ENCODE data around the gene PMM2.
"Not testable (repeated sequence)": the region's sequence is repeated elsewhere in the genome, so short reads cannot be mapped to it uniquely, and the experiment has no call there.

PMM2 gene

GRCh38 chr16:8872071-8872470 lies 74.4 kb downstream of the PMM2 start:
- Histone ChIP-seq H3K27ac (ENCODE audit: low read depth, low read length) (no peak overlapping the region), H3K4me3 (ENCODE audit: low read length) (no peak overlapping the region), H3K36me3 (ENCODE audit: insufficient read depth, low read length) (no peaks in the 10 kb centered on the region), H3K9me3 (ENCODE audit: insufficient read depth, low read depth, low read length) (no peaks in the 10 kb centered on the region), H3K27me3 (ENCODE audit: insufficient read depth, low read length) (no peaks in the 10 kb centered on the region), H3K9ac (ENCODE audit: low read depth, low read length) (no peak overlapping the region), H3K4me1 (ENCODE audit: insufficient read depth, low read length) (peaks cover 5% of the 10 kb centered on the region; the same call in 1 of the 2 replicates)
- WGBS, result 91% methylated on average over 5 of the region's 5 CpGs

DNA sequence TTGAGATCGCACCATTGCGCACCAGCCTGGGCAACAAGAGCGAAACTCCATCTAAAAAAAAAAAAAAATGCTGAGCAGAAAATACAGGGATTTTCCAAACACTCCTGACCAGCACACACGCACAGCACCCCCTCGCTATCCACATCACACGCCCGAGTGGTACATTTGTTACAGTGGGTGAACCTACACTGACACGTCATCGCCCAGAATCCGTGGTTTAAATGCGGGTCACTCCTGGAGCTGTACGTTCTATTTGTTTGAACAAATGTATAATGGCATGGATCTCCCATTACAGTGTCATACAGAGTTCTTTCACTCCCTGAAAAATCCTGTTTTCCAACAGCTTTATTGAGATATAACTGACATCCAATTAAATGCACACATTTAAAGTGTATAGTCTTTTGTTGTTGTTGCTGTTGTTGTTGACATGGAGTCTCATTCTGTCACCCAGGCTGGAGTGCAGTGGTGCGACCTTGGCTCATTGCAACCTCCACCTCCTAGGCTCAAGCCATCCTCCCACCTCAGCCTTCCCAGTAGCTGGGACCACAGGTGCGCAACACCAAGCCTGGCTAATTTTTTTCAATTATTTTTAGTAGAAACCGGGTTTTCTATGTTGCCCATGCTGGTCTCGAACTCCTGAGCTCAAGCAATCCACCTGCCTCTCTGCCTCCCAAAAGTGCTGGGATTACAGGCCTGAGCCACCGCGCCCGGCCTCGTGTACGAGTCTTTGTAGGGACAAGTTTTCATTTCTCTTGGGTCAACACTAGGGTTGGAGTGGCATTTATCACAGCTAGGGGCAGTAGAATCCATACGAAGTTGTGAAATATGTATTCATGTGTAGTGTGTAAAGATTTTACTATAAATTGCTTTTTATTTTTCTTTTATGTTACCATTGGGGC lies 75.6 kb downstream of the PMM2 start:
- Histone ChIP-seq H3K9ac (ENCODE audit: low read depth, low read length) (no peak overlapping the region), H3K4me1 (ENCODE audit: insufficient read depth, low read length) (peaks cover 5% of the 10 kb centered on the region; the same call in 1 of the 2 replicates), H3K27ac (ENCODE audit: low read depth, low read length) (no peak overlapping the region), H3K27me3 (ENCODE audit: insufficient read depth, low read length) (no peaks in the 10 kb centered on the region), H3K9me3 (ENCODE audit: insufficient read depth, low read depth, low read length) (no peaks in the 10 kb centered on the region), H3K4me3 (ENCODE audit: low read length) (no peak overlapping the region), H3K36me3 (ENCODE audit: insufficient read depth, low read length) (no peaks in the 10 kb centered on the region)
- 89% methylated on average over 22 of the region's 22 CpGs for WGBS

DNA sequence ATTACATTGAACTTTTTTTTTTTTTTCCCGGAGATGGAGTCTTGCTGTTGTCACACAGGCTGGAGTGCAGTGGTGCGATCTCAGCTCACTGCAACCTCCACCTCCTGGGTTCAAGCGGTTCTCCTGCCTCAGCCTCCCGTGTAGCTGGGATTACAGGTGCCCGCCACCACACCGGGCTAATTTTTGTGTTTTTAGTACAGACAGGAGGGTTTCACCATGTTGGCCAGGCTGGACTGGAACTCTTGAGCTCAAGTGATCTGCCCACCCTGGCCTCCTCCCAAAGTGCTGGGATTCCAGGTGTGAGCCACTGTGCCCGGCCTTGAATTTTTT lies 76.2 kb downstream of the PMM2 start:
- 96% methylated on average over 7 of the region's 7 CpGs for WGBS
- peaks cover 11% of the 10 kb centered on the region for H3K4me1 ChIP-seq (ENCODE audit: insufficient read depth, low read length)
- H3K9me3 ChIP-seq (ENCODE audit: insufficient read depth, low read depth, low read length); H3K27ac ChIP-seq (ENCODE audit: low read depth, low read length); H3K4me3 ChIP-seq (ENCODE audit: low read length); H3K36me3 ChIP-seq (ENCODE audit: insufficient read depth, low read length); H3K27me3 ChIP-seq (ENCODE audit: insufficient read depth, low read length); H3K9ac ChIP-seq (ENCODE audit: low read depth, low read length): not testable (repeated sequence)

DNA sequence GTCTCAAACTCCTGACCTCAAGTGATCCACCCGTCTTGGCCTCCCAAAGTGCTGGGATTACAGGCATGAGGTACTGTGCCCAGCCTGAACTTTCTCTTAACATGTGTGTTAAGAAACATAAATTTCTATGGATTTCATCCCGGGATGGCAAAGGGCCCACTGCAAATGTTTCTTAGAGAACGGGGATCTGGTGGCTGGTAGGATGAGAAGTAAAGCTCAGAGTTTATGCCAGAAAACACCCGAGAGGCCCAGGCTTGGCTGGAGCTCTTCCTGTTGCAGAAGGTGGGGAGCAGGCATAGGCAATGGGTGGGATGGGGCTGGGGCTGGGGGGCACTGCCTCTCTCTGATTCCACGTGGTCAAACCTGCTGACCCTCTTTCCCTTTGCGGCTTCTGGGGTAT lies 76.7 kb downstream of the PMM2 start:
- 89% methylated on average over 6 of the region's 6 CpGs for WGBS
- Histone ChIP-seq H3K27ac (ENCODE audit: low read depth, low read length) (no peak overlapping the region), H3K27me3 (ENCODE audit: insufficient read depth, low read length) (no peaks in the 10 kb centered on the region), H3K36me3 (ENCODE audit: insufficient read depth, low read length) (no peaks in the 10 kb centered on the region), H3K9ac (ENCODE audit: low read depth, low read length) (no peak overlapping the region), H3K9me3 (ENCODE audit: insufficient read depth, low read depth, low read length) (no peaks in the 10 kb centered on the region), H3K4me3 (ENCODE audit: low read length) (no peak overlapping the region), H3K4me1 (ENCODE audit: insufficient read depth, low read length) (peaks cover 8% of the 10 kb centered on the region)

DNA sequence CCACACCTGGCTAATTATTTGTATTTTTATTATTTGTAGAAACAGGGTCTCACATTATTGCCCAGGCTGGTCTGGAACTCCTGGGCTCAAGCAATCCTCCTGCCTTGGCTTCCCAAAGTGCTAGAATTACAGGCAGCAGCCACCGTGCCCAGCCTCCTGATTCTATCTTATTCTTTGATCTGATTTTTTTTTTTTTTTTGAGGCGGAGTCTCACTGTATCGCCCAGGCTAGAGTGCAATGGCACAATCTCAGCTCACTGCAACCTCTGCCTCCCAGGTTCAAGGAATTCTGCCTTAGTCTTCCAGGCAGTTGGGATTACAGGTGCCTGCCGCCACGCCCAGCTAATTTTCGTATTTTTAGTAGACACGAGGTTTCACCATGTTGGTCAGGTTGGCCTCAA lies 77.7 kb downstream of the PMM2 start:
- not testable (repeated sequence) for H3K27me3 ChIP-seq (ENCODE audit: insufficient read depth, low read length); H3K36me3 ChIP-seq (ENCODE audit: insufficient read depth, low read length); H3K9ac ChIP-seq (ENCODE audit: low read depth, low read length); H3K4me3 ChIP-seq (ENCODE audit: low read length); H3K4me1 ChIP-seq (ENCODE audit: insufficient read depth, low read length); H3K9me3 ChIP-seq (ENCODE audit: insufficient read depth, low read depth, low read length); H3K27ac ChIP-seq (ENCODE audit: low read depth, low read length)
- 80% methylated on average over 7 of the region's 7 CpGs for WGBS

DNA sequence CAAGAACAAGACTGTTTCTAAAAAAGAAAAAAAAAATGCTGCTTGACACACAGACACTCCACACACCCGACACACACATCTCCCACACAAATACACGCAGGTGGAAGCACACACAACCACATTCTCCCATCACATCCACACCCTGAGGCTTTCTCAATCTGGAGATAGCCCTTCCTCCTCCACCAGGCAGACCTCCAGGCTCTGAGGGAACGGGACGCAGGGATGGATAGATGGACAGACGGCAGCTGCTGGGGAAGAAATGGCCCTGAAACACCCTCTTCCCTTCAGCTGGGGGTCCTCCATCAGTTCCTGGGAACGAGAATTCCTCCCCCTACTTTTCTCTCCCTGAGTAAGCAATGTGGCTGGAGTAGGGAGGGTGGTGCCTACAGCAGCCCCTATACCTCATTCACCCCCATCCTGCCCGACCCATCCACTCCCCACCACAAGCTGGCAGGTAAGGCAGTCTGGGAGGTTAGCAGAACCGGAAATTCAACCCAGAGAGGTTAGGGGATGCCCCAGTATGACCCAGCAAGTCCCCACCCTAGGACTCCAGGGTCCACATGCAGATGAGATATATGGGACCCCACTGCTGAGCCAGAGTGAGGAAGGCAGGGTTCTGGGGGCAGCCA lies 80.4 kb downstream of the PMM2 start:
- H3K9me3 ChIP-seq (ENCODE audit: insufficient read depth, low read depth, low read length), result no peaks in the 10 kb centered on the region
- 91% methylated on average over 7 of the region's 8 CpGs for WGBS

DNA sequence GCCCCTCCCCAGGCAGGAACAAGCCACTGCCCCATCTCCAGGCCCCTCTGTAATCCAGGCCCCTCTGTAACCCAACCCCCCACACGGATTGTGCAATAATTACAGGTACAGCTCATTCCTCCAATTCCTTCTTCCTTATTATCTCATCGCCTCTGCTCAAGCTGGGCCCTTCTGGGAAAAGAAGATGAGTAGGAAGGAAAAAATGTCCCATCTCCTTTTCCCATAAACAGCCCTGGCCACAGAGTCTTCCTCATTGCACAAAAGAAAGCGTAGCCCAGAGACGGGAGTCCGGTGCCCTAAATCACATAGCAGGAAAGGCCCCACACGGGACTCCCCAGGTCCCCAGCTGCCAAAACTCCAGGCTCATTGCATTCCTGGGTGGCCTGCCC lies 80.9 kb downstream of the PMM2 start:
- H3K27ac ChIP-seq (ENCODE audit: low read depth, low read length), result no peak overlapping the region
- no peak overlapping the region for H3K9ac ChIP-seq (ENCODE audit: low read depth, low read length)
- H3K4me1 ChIP-seq (ENCODE audit: insufficient read depth, low read length), result peaks cover 7% of the 10 kb centered on the region; the same call in 1 of the 2 replicates
- no peaks in the 10 kb centered on the region for H3K9me3 ChIP-seq (ENCODE audit: insufficient read depth, low read depth, low read length)
- no peak overlapping the region for H3K4me3 ChIP-seq (ENCODE audit: low read length)
- 70% methylated on average over 5 of the region's 6 CpGs for WGBS
- no peaks in the 10 kb centered on the region for H3K36me3 ChIP-seq (ENCODE audit: insufficient read depth, low read length)
- H3K27me3 ChIP-seq (ENCODE audit: insufficient read depth, low read length), result no peaks in the 10 kb centered on the region

More for the DNA sequence above, 80.4 kb downstream of the PMM2 start:
- H3K27me3 ChIP-seq (ENCODE audit: insufficient read depth, low read length), result no peaks in the 10 kb centered on the region
- no peak overlapping the region for H3K9ac ChIP-seq (ENCODE audit: low read depth, low read length)
- no peaks in the 10 kb centered on the region for H3K36me3 ChIP-seq (ENCODE audit: insufficient read depth, low read length)
- no peak overlapping the region for H3K4me3 ChIP-seq (ENCODE audit: low read length)
- no peak overlapping the region for H3K27ac ChIP-seq (ENCODE audit: low read depth, low read length)
- peaks cover 7% of the 10 kb centered on the region; the same call in 1 of the 2 replicates for H3K4me1 ChIP-seq (ENCODE audit: insufficient read depth, low read length)

GRCh38 chr16:8880839-8881510 lies 83.3 kb downstream of the PMM2 start:
- Histone ChIP-seq H3K9ac (ENCODE audit: low read depth, low read length) (no peak overlapping the region), H3K4me1 (ENCODE audit: insufficient read depth, low read length) (peaks cover 11% of the 10 kb centered on the region; the same call in 1 of the 2 replicates), H3K36me3 (ENCODE audit: insufficient read depth, low read length) (no peaks in the 10 kb centered on the region), H3K27ac (ENCODE audit: low read depth, low read length) (no peak overlapping the region), H3K27me3 (ENCODE audit: insufficient read depth, low read length) (no peaks in the 10 kb centered on the region), H3K9me3 (ENCODE audit: insufficient read depth, low read depth, low read length) (no peaks in the 10 kb centered on the region), H3K4me3 (ENCODE audit: low read length) (no peak overlapping the region)
- 94% methylated on average over 8 of the region's 8 CpGs for WGBS

- no peak within 1 kb of the TSS for H3K9ac ChIP-seq (ENCODE audit: low read depth, low read length)
- no peaks in the 10 kb centered on the region for H3K27me3 ChIP-seq (ENCODE audit: insufficient read depth, low read length)
- H3K36me3 ChIP-seq (ENCODE audit: insufficient read depth, low read length), result peaks cover under 1% of the 10 kb centered on the region; the same call in 1 of the 2 replicates
- H3K27ac ChIP-seq (ENCODE audit: low read depth, low read length), result no peak within 1 kb of the TSS
- H3K4me1 ChIP-seq (ENCODE audit: insufficient read depth, low read length), result peaks cover 18% of the 10 kb centered on the region; the same call in 1 of the 2 replicates
- no peaks in the 10 kb centered on the region for H3K9me3 ChIP-seq (ENCODE audit: insufficient read depth, low read depth, low read length)
- H3K4me3 ChIP-seq (ENCODE audit: low read length), result no peak within 1 kb of the TSS
- 90% methylated on average over 10 of the region's 10 CpGs for WGBS
Observed at GRCh38 chr16:8882041-8882617, 84.5 kb downstream of the PMM2 start, which contains the start of gene LITAFD. Gene LITAFD, plus strand, starts transcription at chr16:8882351. Its CDS starts 2,005 bp downstream, at chr16:8884356.

DNA sequence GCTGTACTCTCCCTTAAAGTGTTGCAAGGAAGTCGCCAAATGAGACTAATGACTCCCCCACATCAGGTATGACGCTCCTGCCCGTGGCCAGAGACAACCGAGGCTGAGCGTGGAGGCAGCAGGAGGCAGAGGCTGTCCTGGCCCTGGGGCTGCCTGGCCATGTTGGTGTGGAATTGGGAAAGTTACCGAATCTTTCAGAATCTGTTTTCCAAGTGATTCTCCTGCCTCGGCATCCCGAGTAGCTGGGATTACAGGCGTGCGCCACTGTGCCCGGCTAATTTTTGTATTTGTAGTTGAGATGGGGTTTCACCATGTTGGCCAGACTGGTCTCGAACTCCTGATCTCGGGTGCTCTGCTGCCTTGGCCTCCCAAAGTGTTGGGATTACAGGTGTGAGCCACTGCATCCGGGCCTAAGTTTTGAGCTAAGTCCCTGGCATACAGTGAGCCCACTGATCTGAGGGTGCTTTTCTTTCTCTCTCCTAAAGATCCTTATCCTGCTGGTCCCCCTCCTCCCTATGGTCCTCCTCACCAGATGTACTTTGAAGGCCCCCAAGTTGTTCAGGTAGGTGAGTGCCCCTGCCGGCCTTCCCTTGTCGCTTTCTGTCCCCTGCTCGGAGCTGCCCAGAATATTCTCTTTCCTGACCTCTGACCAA lies 85.2 kb downstream of the PMM2 start:
- Histone ChIP-seq H3K4me1 (ENCODE audit: insufficient read depth, low read length) (peaks cover 18% of the 10 kb centered on the region; the same call in 1 of the 2 replicates), H3K4me3 (ENCODE audit: low read length) (no peak overlapping the region)

More for the DNA sequence above, 85.2 kb downstream of the PMM2 start:
- peaks cover 5% of the 10 kb centered on the region; the same call in 1 of the 2 replicates for H3K36me3 ChIP-seq (ENCODE audit: insufficient read depth, low read length)
- no peaks in the 10 kb centered on the region for H3K9me3 ChIP-seq (ENCODE audit: insufficient read depth, low read depth, low read length)
- H3K9ac ChIP-seq (ENCODE audit: low read depth, low read length), result no peak overlapping the region
- WGBS, result 93% methylated on average over 17 of the region's 17 CpGs
- no peaks in the 10 kb centered on the region for H3K27me3 ChIP-seq (ENCODE audit: insufficient read depth, low read length)
- no peak overlapping the region for H3K27ac ChIP-seq (ENCODE audit: low read depth, low read length)

Measured in HUES64 (cell line).